Right lobe of liver (tissue), 4 donors: Measurements from ENCODE around the gene PTPRD.

ENCODE experiments used
- CTCF ChIP-seq, 4 donors: fragments of 200-600 bp in 3 of 4; fragments of 450-650 bp in 1 of 4; IDR thresholded peaks; one replicate each; pipeline versions ENCODE4 v1.5.1 to v1.8.0; 2016 to 2022; ENCODE audit warnings: antibody characterized with exemption in 4 of 4, mild to moderate bottlenecking in 2 of 4
- POLR2A ChIP-seq: fragments of 450-650 bp; IDR thresholded peaks from one replicate; pipeline ENCODE4 v1.6.1; 2017; ENCODE audit warnings: antibody characterized with exemption, mild to moderate bottlenecking
- donor health status: DM: no; HTN: no; CAD: no.
- donor health status: DM: no; HTN: no; CAD: no.
- donor health status: DM: no; HTN: yes; CAD: no.

- TF ChIP-seq CTCF (IDR thresholded peaks at IDR 0.05) (no peak), POLR2A (no peak)
These were observed 1007.1 kb downstream of the PTPRD start for GRCh38 chr9:9605681-9606080.
